BJ (cell line): ENCODE data around the gene SSBP2. TPM values are rescaled to one million over a fixed set of nuclear protein-coding genes. Genes with fewer than 3 reads are reported as not detected.

Source experiments
- CTCF ChIA-PET: fragments of 350-600 bp; formaldehyde crosslinking; extraction: SDS; loops from one replicate; lab custom pipeline; 2021; ENCODE audit warnings: antibody characterized with exemption, inconsistent platforms; lab: Yijun Ruan, JAX
- POLR2A ChIA-PET: fragments of 300-600 bp; sonication (Branson Sonifier 250); formaldehyde crosslinking; extraction: SDS; loops from one replicate; lab custom pipeline; 2021; ENCODE audit warnings: antibody characterized with exemption; lab: Charles Lee
- DNase-seq: peaks from one replicate; pipeline ENCODE4 v3.0.0-alpha.2; 2011; ENCODE audit warnings: low read depth
- H3K27me3 ChIP-seq: 2 replicates; pipeline ENCODE4 v1.6.0; 2011; ENCODE audit warnings: low read length; ENCODE audit not compliant: control insufficient read depth, insufficient read depth
- H3K36me3 ChIP-seq: 2 replicates; pipeline ENCODE4 v1.5.1; 2011; ENCODE audit warnings: low read length; ENCODE audit not compliant: control insufficient read depth, insufficient read depth
- H3K4me3 ChIP-seq: 2 replicates; pipeline ENCODE4 v1.5.1; 2011; ENCODE audit warnings: low read depth, mild to moderate bottlenecking, control low read depth, low read length
- polyA plus RNA-seq: library from polyadenylated mRNA; depleted of rRNA; stranded (reverse); fragments of >200 nt; gene quantifications from 2 replicates; pipeline ENCODE4 v1.2.3, GENCODE V29; 2011
- TF ChIP-seq, protein P1 (sequence below): IDR thresholded peaks from 2 replicates; pipeline ENCODE4 v1.5.1; 2011; ENCODE audit warnings: low read depth, mild to moderate bottlenecking, control low read depth, inconsistent platforms, low read length, moderate library complexity; ENCODE audit not compliant: insufficient read depth

Gene SSBP2
- polyA plus RNA-seq, 1 experiment = 68.8 TPM

DNA sequence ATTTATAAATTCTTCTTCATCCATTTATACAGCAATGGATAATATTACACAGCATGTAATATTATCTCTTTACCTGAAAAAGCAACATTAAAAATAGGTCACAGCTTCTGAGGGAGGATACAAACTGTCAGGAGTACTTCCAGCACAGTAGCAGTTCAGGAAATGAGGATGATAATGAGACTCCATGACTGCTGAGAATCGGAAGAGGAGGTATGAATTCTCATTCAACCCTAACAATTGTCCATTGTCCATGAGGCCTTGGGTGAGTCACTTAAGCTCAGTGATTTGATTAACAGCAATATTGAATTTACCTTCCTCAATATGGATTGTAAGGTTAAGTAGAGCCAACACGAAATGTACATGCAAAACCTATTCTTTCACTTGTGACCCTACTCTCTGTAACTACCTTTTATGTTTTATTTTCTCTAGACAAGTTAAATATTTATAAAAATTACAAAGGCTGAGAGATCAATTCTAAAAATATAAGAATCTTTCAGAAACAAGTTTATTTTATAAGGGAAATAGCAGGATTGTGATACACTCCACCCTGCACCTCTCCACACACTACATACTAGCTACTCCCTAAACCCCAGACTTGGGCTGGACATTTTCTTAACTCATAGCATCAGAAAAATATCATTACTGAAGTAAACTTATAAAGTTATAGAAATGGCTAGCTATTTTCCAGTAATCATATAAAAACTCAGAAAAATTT, 197.9 kb downstream of the SSBP2 start:
- DNase-seq = no peak
- TF ChIP-seq, protein P1, sequence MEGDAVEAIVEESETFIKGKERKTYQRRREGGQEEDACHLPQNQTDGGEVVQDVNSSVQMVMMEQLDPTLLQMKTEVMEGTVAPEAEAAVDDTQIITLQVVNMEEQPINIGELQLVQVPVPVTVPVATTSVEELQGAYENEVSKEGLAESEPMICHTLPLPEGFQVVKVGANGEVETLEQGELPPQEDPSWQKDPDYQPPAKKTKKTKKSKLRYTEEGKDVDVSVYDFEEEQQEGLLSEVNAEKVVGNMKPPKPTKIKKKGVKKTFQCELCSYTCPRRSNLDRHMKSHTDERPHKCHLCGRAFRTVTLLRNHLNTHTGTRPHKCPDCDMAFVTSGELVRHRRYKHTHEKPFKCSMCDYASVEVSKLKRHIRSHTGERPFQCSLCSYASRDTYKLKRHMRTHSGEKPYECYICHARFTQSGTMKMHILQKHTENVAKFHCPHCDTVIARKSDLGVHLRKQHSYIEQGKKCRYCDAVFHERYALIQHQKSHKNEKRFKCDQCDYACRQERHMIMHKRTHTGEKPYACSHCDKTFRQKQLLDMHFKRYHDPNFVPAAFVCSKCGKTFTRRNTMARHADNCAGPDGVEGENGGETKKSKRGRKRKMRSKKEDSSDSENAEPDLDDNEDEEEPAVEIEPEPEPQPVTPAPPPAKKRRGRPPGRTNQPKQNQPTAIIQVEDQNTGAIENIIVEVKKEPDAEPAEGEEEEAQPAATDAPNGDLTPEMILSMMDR = no peak
- no peaks in the 10 kb centered on the region for H3K27me3 ChIP-seq
- no peaks in the 10 kb centered on the region for H3K36me3 ChIP-seq
- ChIA-PET CTCF (interaction anchor here (1.0 kb wide), 1 partner anchor 122 kb away, joined by 3 read pairs; no protein-coding TSS in a partner anchor), POLR2A (no interaction called here)
- no peak overlapping the region for H3K4me3 ChIP-seq

DNA sequence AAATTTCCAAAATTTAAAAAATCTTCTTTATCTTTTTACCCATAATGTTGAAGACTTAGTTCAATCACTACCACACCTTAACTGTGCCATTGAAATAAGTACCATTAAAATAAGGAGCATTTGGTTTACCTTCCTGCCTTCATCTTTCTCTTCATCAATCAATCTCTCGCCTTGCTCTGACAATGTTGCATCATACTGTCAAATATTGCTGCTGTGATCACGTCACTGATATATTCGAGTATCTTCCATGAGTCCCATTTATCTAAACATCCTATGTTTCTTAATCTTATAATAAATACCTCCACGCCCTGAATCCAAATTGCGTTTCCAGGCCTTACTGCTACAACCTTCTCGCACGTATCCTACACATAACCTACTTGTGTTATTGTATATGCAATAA, 201.8 kb downstream of the SSBP2 start:
- TF ChIP-seq, protein P1 = no peak
- Histone ChIP-seq H3K27me3 (no peaks in the 10 kb centered on the region), H3K36me3 (no peaks in the 10 kb centered on the region), H3K4me3 (no peak overlapping the region)
- ChIA-PET POLR2A (no interaction called here), CTCF (no interaction called here)
- no peak for DNase-seq

DNA sequence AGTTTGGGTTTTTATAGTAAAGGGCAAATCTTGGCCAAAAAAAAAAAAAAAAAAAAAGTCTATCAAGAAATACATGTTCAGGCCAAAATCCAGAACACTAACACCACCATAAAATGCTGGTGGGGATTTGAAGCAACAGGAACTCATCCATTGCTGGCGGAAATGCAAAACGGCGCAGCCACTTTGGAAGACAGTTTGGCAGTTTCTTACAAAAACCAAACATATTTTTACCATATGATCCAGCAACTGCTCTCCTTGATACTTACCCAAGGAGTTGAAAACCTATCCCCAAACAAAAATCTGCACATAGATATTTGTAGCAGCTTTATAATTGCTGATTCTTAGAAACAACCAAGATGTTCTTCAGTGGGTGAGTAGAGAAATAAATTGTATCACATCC, 203.9 kb downstream of the SSBP2 start:
- CTCF ChIA-PET = no interaction called here

DNA sequence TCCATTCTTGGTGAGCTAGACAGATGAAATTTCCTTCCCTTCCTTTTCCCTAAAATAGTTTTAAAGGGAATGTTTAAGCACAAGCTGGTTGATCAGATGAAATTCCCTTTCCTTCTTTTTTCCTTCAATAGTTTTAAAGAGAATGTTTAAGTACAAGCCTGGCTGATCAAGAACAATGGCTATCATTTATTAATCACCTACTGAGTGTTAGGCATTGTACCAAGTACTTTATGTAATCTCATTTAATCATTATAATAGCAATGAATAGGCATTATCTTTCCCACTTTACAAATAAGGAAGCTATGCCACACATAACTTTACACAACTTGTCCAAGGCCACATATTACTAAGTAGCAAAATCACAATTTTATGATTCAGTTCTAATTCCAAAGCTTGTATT, 205.0 kb downstream of the SSBP2 start:
- H3K27me3 ChIP-seq = no peaks in the 10 kb centered on the region
- DNase-seq = no peak
- ChIA-PET CTCF (no interaction called here), POLR2A (no interaction called here)
- TF ChIP-seq, protein P1 = no peak
- H3K36me3 ChIP-seq = no peaks in the 10 kb centered on the region
- H3K4me3 ChIP-seq = no peak overlapping the region

More for the DNA sequence above, 203.9 kb downstream of the SSBP2 start:
- POLR2A ChIA-PET = no interaction called here
- TF ChIP-seq, protein P1 = no peak
- H3K4me3 ChIP-seq = no peak overlapping the region
- no peak for DNase-seq
- H3K36me3 ChIP-seq = no peaks in the 10 kb centered on the region
- H3K27me3 ChIP-seq = no peaks in the 10 kb centered on the region

DNA sequence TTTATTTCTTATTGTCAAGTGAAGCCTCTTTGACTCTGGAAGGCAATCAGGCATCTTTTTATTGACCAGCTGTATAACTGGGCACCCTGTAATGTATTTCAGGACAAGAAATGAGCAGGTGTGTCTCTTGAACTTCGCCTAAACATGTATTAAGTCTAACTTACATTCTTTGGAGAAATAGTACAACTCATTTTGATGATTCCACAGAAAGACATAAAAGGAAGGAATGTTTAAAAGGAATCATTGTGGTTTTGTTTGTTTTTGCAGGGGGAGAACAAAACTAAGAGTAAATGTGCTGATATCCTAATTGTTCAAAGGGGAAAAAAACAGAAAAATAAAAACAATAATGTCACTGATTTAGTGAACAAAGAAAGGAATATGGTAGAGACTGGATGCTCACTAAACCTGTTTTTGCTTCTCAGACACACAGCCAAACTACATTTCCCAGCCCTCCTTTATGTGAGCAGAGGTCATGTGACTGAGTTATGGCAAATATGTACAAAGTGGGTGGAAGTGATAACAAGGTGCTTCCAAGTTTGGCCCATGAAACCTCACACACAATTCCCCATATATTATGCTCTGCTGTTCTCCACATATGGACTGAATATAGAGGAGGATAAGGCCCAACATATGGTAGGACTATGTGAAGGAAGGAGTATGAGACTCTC, 206.4 kb downstream of the SSBP2 start:
- ChIA-PET POLR2A (no interaction called here), CTCF (no interaction called here)
- TF ChIP-seq, protein P1 = no peak
- DNase-seq = no peak
- no peaks in the 10 kb centered on the region for H3K27me3 ChIP-seq
- H3K4me3 ChIP-seq = no peak overlapping the region
- H3K36me3 ChIP-seq = no peaks in the 10 kb centered on the region
